NK-92 (cell line): ENCODE results near the gene GCFC2.
"Not testable (repeated sequence)": the region's sequence is repeated elsewhere in the genome, so short reads cannot be mapped to it uniquely, and the experiment has no call there.

Source experiments
- DNase-seq: peaks from one replicate; lab custom pipeline; 2025; ENCODE audit not compliant: unreplicated experiment; lab: John Stamatoyannopoulos, UW

GCFC2 gene

DNA sequence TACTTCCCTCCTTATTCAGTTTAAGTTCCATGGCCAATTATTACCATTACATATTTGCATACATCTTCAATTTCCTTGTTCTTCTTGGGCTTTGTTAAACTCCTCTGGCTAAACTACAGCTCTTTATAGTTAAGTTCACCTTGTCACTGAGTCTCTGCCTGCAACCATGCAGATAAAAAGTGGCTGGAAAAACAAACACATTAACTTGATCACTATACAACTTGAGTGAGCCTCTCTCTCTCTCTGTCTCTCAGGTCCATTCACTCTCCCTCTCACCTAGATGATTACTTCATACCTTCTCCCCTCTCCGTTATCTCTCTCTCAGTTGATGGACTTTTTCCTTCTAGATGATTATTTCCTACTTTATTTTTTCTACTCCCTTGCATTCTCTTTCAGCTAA lies 30.3 kb downstream of the GCFC2 start:
- no peak for DNase-seq

DNA sequence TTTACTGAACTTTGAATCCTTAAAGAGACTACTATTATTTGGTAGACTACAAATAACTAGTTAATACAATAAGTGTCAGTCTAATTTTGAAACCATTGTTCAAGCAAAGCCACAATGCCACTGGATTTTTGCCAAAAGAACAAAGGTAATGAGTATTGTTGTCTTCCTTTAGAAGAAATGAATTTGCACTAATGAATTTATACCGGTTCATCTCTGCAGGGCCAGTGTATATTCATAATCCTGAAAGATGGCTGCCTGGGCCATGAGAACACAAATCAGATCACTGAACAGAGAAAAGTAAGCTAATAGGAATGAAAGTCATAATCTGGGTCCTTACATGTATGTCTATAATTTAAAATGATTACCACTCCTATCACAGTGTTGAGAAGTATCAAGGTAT lies 31.2 kb downstream of the GCFC2 start:
- no peak for DNase-seq

DNA sequence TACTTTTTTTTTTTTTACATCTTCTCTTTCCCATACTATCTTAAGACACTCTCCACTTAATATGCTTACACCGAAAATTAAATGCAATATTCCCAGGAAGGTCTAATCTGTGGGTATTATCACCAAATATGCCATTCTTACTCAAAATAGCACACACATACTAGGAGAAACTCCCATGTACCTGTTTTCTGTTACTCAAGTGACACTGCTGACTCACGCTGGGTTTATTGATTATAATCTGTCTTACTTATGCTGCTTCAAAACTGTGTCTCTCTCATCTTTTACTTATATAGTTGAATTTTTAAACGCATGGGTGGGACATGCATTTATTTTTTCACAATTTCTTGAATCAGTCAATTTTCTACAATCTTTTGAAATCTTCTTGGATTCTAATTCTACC lies 34.3 kb downstream of the GCFC2 start:
- DNase-seq = no peak

DNA sequence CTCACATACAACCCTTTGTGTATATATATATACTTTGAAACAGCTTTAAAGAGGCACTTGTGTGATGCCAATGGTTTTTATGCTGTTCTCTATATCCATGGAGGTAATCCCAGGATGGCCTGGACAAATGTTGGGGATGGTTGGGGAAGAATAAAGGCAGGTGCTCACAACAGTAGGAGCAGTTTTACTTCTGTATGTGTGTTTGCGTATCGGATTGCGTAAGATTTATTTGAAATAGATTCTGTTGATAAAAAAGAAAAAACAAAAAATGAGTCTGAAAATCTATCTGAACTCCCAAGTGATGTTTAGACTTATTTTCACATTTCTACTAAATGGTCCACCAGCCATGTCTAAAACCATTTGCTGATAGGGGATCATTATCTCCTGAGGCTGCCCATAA lies 34.8 kb downstream of the GCFC2 start:
- DNase-seq = no peak

DNA sequence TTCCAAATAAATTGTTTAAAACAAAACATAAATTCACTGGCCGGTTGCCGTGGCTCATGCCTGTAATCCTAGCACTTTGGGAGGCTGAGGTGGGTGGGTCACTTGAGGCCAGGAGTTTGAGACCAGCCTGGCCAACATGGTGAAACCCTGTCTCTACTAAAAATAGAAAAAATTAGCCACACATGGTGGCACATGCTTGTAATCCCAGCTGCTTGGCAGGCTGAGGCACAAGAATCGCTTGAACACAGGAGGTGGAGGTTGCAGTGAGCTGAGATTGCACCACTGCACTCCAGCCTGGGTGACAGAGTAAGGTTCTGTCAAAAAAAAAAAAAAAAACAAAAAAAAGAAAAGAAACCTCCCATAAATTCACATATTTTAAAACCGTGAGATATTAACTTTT lies 35.3 kb downstream of the GCFC2 start:
- DNase-seq = not testable (repeated sequence)

DNA sequence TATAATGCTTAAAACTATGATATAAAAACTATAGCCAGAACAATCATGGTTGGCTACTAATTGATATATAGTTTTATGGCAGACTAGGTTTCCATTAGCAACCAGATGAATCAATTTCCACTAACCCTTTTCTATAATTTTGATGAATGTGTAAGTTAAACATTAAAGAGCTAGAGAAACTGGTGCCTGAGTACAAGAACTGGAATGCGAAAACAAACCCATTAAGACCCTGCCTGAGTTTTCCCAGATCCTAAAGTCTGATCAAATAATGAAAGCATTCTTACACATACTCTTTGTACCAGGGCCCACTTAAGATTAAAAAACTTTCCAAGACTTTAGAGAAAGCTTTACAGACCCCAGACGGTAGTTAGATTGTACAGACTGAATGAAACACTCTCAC lies 42.8 kb downstream of the GCFC2 start:
- no peak for DNase-seq

DNA sequence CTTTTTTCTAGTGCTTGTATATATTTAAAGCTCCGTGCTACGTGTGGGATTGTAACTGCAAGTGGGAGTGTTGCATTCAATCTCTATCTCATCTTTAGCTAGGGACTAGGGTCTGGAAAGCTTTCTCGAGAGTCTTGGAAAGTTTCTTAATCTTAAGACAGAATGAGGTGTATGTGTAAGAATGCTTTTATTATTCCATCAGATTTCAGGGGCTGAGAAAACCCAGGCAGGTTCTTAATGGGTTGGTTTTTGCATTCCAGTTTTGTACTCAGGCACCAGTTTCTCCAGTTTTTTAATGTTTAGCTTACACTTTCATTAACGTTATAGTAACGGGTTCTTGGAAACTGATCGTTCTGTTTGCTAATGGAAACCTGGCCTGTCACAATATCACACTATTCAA lies 43.8 kb downstream of the GCFC2 start:
- no peak for DNase-seq

DNA sequence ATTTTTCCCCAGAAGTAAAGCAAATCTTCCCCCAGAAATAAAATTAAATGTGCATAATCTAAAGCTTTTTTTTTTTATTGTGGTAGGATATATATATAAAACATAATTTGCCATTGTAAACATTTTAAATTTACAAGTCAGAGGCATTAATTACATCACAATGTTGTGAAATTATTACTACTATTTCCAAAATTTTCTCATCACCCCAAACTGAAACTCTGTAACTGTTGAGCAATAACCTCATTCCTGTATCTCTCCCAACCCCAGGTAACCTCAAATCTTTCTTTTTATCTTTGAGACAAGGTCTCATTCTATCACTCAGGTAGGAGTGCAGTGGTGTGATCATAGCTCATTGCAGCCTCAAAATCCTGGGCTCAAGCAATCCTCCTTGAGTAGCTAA lies 52.9 kb downstream of the GCFC2 start:
- no peak for DNase-seq

DNA sequence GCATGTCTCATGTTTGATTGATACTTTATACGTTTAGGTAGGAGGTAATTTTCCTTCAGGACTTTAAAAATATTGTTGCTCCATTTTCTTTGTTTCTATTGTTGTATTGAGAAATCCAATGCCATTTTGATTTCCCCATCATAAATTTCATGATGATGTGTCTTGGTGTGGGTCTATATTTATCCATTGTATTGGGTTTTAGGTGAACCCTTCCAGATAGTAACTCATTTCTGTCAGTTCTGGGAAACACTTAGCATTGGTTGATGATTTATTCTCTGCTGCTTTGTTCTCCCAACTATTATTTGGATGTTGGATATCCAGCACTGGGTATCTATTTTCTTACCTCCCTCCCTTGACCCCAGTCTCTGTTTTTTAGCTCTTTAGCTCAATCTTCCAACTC lies 54.2 kb downstream of the GCFC2 start:
- no peak for DNase-seq

DNA sequence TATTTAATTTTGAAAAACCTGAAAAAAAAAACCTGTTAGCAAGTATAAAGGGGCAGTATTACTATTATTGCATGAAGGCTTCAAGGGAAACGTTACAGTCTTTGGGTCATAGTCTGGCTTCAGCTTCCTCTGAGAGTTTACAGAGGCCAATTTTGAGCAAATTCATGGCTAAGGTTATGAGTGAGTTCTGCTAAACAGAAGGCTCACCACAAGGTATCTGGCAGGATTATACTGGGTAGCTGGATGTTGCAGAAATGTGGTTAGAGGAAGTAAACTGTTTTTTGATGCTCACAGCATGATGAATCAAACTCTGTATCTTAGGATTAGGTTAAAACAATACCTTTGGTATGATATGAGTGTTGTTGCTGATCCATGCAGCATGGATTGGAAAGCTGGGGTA lies 54.9 kb downstream of the GCFC2 start:
- no peak for DNase-seq

DNA sequence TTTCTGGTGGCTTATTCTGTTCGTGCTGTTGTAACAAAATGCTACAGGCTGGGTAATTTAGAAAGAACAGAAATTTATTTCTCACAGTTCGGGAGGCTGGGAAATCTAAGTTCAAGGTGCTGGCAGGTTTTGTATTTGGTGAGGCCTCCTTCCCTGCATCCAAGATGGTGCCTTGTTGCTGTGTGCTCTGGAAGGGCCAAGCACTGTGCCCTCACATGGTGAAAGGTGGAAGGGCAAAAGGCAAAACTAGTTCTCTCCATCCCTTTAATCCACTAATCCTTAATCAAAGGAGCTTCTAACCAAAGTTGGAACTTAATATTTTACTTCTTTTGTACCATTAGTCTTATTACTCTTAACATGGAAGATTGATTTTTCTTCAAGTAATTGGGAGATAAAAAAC lies 56.7 kb downstream of the GCFC2 start:
- no peak for DNase-seq

DNA sequence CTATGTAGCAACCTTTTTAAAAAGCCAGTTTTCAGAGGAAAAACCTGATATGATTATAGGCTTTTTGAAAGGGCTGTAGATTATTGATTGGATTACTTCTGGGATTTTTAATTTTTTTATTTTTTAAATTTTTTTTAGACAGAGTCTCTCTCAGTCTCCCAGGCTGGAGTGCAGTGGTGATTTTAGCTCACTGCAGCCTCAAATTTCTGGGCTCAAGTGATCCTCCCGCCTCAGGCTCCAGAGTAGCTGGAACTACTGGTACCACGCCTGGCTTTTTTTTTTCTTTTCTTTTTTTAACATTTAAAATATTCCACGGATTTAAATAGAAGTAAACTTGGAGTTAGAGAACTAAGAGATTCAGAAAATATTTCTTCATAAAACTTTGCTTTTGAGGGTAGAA lies 62.9 kb downstream of the GCFC2 start:
- DNase-seq = no peak

DNA sequence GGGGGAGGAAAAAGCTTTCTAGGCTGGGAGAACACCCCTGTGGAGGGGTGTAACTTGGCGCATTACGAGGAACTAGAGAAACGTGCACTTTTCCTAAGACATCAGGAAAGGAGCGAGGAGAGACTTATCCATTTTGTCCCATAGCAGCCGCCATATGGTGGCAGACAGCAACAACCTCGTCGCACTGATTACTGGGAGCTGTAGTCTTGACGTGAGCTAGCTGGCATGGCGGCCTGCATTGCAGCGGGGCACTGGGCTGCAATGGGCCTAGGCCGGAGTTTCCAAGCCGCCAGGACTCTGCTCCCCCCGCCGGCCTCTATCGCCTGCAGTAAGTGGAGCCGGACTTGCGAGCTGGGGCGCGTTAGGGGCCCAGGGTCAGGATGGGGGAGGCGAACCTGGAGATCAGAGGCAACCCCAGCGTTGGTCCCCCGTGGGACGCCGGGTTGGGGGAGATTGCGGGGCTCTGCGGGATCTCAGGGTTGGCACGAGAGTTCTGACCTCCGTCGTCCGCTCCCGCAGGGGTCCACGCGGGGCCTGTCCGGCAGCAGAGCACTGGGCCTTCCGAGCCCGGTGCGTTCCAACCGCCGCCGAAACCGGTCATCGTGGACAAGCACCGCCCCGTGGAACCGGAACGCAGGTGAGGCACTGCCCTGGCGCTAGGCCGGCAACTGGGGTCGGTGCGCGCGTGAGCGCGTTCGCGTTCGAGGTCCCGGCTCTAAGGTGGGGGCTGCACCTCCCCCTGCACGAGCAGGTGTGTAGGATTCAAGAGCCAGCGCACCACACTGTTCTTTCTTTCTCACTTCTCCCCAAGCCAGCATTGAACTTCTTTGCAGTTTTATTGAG lies 63.9 kb downstream of the GCFC2 start, which contains the start of gene MRPL19:
Gene MRPL19, plus strand, starts transcription at position 201 of the 843 bp plus-strand sequence. Its CDS starts 25 bp downstream, at position 226.
- no peak for DNase-seq

DNA sequence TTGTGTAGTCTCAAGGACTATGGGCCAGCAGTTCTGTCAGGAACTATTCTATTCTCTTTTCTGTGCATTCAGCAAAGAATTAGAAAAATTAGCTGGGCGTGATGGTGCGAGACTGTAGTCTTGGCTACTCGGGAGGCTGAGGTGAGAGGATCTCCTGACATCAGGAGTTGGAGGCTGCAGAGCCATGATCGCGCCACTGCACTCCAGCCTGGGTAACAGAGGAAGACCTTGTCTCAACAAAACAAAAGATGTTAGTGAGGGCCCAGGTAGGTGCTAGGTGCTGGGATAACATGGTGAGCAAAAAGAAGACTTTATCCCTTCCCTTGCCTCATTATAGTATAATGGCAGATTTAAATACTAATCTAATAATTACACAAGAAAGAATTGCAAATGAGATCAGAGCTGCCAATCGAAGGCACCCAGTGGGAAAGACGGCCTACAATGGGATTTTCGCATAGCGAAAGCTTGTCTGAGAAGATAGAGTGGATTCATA lies 64.6 kb downstream of the GCFC2 start:
- DNase-seq = no peak

DNA sequence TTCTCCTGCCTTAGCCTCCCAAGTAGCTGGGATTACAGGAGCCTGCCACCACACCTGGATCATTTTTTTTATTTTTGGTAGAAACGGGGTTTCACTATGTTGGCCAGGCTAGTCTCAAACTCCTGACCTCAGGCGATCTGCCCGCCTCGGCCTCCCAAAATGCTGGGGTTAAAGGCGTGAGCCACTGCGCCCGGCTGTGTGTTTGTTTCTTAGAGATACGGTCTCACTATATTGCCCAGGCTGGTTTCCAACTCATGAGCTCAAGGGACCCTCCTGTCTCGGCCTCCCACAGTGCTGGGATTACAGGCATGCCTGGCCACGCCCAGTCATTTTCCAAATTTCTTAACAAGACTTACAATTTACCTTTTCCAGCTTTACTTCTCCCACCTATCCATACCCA lies 65.1 kb downstream of the GCFC2 start:
- DNase-seq = no peak

DNA sequence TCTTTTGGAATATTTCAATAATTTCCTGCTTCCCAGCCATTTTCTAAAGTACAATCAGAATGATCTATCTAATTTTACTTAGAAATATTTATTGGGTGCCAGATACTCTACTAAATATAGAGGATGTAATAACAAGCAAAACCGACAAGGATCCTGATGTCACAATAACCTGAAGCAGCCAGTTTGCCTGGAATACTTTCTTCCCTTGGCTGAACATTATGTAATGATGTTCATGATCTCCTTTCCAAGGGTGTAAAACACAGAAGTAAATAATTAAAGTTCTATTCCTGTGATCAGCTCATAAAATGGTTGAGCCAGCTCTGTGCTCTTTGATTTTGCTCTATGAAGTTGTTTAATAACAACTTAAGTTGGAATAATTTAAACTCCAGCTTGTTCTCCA lies 66.7 kb downstream of the GCFC2 start:
- no peak for DNase-seq

DNA sequence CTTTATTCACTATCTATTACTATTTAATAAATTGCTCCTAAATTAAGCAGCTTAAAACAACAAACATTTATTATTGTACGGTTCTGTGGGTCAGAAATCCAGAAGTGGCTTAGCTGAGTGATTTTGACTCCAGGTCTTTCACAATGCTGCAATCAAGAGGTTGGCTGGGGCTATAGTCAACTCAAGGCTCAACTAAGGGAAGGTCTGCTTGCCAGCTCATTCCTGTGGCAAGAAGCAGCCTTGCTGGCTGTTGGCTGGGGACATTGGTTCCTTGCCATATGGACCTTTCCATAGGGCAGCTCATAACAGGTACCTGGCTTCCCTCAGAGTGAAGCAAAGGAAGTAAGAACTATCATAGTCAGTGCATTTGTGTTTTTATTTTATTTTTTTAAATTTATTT lies 69.1 kb downstream of the GCFC2 start:
- no peak for DNase-seq

DNA sequence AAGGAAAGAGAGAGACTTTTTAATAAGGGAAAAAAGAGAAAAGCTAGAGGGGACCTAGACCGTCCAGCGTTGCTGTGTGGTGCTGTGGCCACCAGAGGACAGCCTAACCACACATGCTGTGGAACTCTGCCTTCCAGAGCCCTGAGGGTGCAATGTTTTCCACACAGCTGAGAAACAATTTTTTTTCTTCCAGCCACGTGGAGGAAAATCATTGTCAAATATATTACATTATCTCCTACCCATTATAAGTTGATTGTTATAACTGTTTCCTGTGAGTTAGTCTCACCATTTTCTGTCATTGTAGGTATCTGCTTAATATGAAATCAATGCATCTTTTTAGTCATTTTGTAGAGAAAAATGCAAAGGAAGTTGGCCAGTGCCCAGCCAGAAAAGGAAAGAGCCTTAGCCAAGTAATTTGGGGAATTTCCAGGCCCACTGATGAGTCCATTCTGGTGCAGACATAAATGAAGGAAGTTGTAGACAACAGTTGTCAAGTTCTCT lies 70.0 kb downstream of the GCFC2 start:
- DNase-seq = no peak

DNA sequence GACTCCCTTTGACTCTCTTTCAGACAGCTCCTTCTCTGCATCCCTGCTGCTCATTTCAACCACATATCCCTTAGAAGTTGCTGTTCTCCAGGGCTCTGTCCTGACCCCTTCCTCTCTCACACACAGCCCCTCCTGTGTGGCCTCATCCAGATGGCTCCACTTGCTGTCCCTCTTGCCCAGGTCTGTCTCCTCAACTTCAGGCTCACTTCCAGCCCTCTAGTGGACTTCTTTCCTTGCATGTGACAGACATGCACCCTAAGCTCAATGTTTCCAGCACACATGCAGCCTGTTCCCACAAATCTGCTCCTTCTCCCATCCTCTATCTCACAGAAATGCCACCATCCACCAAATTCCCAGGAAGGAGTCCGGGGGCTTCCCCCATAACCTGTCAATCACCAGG lies 73.1 kb downstream of the GCFC2 start:
- no peak for DNase-seq

DNA sequence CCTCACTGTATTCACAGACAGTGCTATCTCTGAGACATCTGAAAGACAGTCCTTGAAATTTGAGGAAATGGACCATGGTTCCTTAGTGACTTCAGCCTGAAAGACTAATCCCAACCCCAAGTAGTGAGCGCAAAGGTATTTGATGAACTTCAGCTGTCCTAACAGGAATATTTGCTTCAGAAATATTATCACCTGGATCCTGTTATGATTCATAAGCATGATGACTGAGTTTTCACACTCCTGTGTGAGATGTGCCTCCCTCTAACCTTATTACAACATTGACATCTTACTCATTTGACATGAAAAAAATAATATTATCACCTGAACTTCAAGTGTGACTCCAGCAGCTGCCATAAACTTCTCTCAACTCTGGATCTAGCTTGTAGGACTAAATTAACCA lies 75.8 kb downstream of the GCFC2 start:
- DNase-seq = no peak

DNA sequence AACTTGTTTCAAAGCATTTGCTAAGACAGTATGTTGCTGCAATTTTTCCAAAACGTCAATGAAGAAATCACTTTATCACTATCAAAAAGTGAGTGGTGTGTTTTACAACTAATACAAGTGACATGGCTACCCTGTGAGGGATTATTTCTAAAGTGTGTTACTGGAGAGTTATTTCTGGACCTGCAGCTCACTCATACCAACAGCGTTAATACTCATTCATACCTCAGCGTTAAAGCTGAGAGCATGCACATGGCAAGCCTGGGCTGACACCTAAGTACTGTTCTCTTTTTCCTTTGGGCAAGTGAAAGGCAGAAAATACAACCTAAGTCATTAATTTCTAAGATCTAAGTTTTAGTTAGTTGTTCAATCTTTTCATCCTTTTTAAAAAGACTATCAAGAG lies 77.1 kb downstream of the GCFC2 start:
- no peak for DNase-seq

DNA sequence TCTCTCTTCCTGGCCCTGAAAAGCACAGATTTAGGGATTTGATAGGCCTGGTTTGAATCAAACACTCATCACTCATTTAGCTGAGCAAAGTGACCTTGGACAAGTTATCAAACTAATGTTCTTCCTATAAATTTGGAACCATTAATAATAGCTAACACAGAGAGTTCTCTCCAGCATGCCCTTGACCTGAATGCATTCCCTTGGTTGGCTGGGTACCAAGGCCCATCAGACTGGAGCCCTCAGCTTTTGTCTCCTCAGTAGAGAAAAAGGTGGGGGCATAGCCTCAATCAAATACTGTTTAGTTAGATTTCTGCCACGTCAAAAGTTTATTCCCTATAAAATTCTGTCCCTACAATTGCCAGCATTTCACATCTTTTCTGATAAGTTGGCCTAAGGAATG lies 77.9 kb downstream of the GCFC2 start:
- DNase-seq = no peak
